PC-3 (cell line): ENCODE data around the gene ATP5F1A.
"Not testable (repeated sequence)": the region's sequence is repeated elsewhere in the genome, so short reads cannot be mapped to it uniquely, and the experiment has no call there.

ENCODE experiments used
- CTCF ChIP-seq: fragments of 300-600 bp; sonication (generic); conservative IDR thresholded peaks from 2 replicates; pipeline ENCODE4 v1.5.1; 2017; ENCODE audit warnings: antibody characterized with exemption, low read depth, mild to moderate bottlenecking, low read length
- EZH2 ChIP-seq: fragments of 300-600 bp; sonication (generic); IDR thresholded peaks from one replicate; pipeline ENCODE4 v1.6.1; 2017; ENCODE audit warnings: antibody characterized with exemption, mild to moderate bottlenecking, low read length; ENCODE audit not compliant: unreplicated experiment
- EZH2phosphoT487 ChIP-seq: fragments of 300-600 bp; sonication (generic); IDR thresholded peaks from 2 replicates; pipeline ENCODE4 v1.6.1; 2018; ENCODE audit warnings: mild to moderate bottlenecking, antibody characterized with exemption, low read length, borderline replicate concordance

DNA sequence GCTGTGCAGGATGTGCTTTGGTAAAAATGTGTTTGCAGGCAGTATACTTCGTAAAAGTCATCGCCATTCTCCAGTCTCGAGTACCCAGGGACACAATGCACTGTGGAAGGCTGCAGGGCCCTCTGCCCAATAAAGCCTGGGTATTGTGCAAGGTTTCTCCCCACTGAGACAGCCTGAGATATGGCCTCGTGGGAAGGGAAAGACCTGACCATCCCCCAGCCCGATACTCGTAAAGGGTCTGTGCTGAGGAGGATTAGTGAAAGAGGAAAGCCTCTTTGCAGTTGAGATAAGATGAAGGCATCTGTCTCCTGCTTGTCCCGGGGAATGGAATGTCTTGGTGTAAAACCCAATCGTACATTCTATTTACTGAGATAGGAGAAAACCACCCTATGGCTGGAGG is 9.6 kb downstream of the ATP5F1A start:
- not testable (repeated sequence) for TF ChIP-seq EZH2phosphoT487, CTCF, EZH2
